ENCODE data around the gene DNMT3A.

The DNMT3A gene

GRCh38 chr2:25365241-25365640 lies 23.5 kb upstream of the DNMT3A start:
- H3K27me3 Mint-ChIP-seq = no peaks in the 10 kb centered on the region
- no peak overlapping the region for H3K27ac Mint-ChIP-seq
- no peaks in the 10 kb centered on the region for H3K36me3 Mint-ChIP-seq
- no peaks in the 10 kb centered on the region for H3K9me3 Mint-ChIP-seq (ENCODE audit: low read depth)
- no peak overlapping the region for H3K4me3 Mint-ChIP-seq
- H3K4me1 Mint-ChIP-seq (ENCODE audit: low read depth) = peaks cover 13% of the 10 kb centered on the region

- Mint-ChIP-seq H3K36me3 (no peaks in the 10 kb centered on the region), H3K27ac (peak overlapping the region; percentile 41), H3K27me3 (no peaks in the 10 kb centered on the region), H3K4me1 (ENCODE audit: low read depth) (peaks cover 13% of the 10 kb centered on the region), H3K4me3 (peak overlapping the region; percentile 44), H3K9me3 (ENCODE audit: low read depth) (no peaks in the 10 kb centered on the region)
Observed at GRCh38 chr2:25363733-25364132, 22.0 kb upstream of the DNMT3A start.

GRCh38 chr2:25362434-25363145 lies 20.9 kb upstream of the DNMT3A start:
- Mint-ChIP-seq H3K9me3 (ENCODE audit: low read depth) (no peaks in the 10 kb centered on the region), H3K27ac (peak overlapping the region; percentile 93)

GRCh38 chr2:25362049-25362433 lies 20.3 kb upstream of the DNMT3A start:
- no peaks in the 10 kb centered on the region for H3K36me3 Mint-ChIP-seq
- peaks cover 13% of the 10 kb centered on the region for H3K4me1 Mint-ChIP-seq (ENCODE audit: low read depth)
- no peaks in the 10 kb centered on the region for H3K9me3 Mint-ChIP-seq (ENCODE audit: low read depth)
- peak overlapping the region; percentile 90 for H3K4me3 Mint-ChIP-seq
- peak overlapping the region; percentile 93 for H3K27ac Mint-ChIP-seq
- no peaks in the 10 kb centered on the region for H3K27me3 Mint-ChIP-seq

More at GRCh38 chr2:25362434-25363145, 20.9 kb upstream of the DNMT3A start:
- Mint-ChIP-seq H3K4me1 (ENCODE audit: low read depth) (peaks cover 13% of the 10 kb centered on the region), H3K27me3 (no peaks in the 10 kb centered on the region), H3K4me3 (peak overlapping the region; percentile 90), H3K36me3 (no peaks in the 10 kb centered on the region)

GRCh38 chr2:25361261-25362048 lies 19.7 kb upstream of the DNMT3A start:
- Mint-ChIP-seq H3K4me3 (peak overlapping the region; percentile 90), H3K27ac (no peak overlapping the region), H3K27me3 (no peaks in the 10 kb centered on the region), H3K36me3 (no peaks in the 10 kb centered on the region), H3K9me3 (ENCODE audit: low read depth) (no peaks in the 10 kb centered on the region), H3K4me1 (ENCODE audit: low read depth) (peaks cover 13% of the 10 kb centered on the region)

GRCh38 chr2:25358836-25359235 lies 17.1 kb upstream of the DNMT3A start:
- Mint-ChIP-seq H3K4me1 (ENCODE audit: low read depth) (peaks cover 13% of the 10 kb centered on the region), H3K27ac (no peak overlapping the region), H3K4me3 (no peak overlapping the region), H3K9me3 (ENCODE audit: low read depth) (no peaks in the 10 kb centered on the region), H3K27me3 (no peaks in the 10 kb centered on the region), H3K36me3 (no peaks in the 10 kb centered on the region)

- Mint-ChIP-seq H3K27ac (no peak overlapping the region), H3K4me3 (no peak overlapping the region), H3K27me3 (no peaks in the 10 kb centered on the region), H3K9me3 (ENCODE audit: low read depth) (no peaks in the 10 kb centered on the region), H3K36me3 (no peaks in the 10 kb centered on the region), H3K4me1 (ENCODE audit: low read depth) (peaks cover 11% of the 10 kb centered on the region)
Observed at GRCh38 chr2:25358249-25358815, 16.6 kb upstream of the DNMT3A start.

- H3K4me1 Mint-ChIP-seq (ENCODE audit: low read depth) = peaks cover 5% of the 10 kb centered on the region
- H3K27ac Mint-ChIP-seq = no peak overlapping the region
- no peaks in the 10 kb centered on the region for H3K9me3 Mint-ChIP-seq (ENCODE audit: low read depth)
- no peaks in the 10 kb centered on the region for H3K27me3 Mint-ChIP-seq
- H3K36me3 Mint-ChIP-seq = no peaks in the 10 kb centered on the region
- no peak overlapping the region for H3K4me3 Mint-ChIP-seq
Observed at GRCh38 chr2:25356088-25356487, 14.4 kb upstream of the DNMT3A start.

- H3K4me1 Mint-ChIP-seq (ENCODE audit: low read depth) = peaks cover 7% of the 10 kb centered on the region
- H3K27me3 Mint-ChIP-seq = no peaks in the 10 kb centered on the region
- no peak overlapping the region for H3K27ac Mint-ChIP-seq
- H3K36me3 Mint-ChIP-seq = no peaks in the 10 kb centered on the region
- no peaks in the 10 kb centered on the region for H3K9me3 Mint-ChIP-seq (ENCODE audit: low read depth)
- H3K4me3 Mint-ChIP-seq = no peak overlapping the region
Observed at GRCh38 chr2:25355270-25355669, 13.5 kb upstream of the DNMT3A start.

- no peak overlapping the region for H3K27ac Mint-ChIP-seq
- H3K4me1 Mint-ChIP-seq (ENCODE audit: low read depth) = peaks cover 14% of the 10 kb centered on the region
- no peaks in the 10 kb centered on the region for H3K36me3 Mint-ChIP-seq
- no peaks in the 10 kb centered on the region for H3K9me3 Mint-ChIP-seq (ENCODE audit: low read depth)
- no peaks in the 10 kb centered on the region for H3K27me3 Mint-ChIP-seq
- no peak overlapping the region for H3K4me3 Mint-ChIP-seq
Observed at GRCh38 chr2:25354116-25354515, 12.4 kb upstream of the DNMT3A start.

GRCh38 chr2:25349397-25349796 lies 7.7 kb upstream of the DNMT3A start:
- H3K9me3 Mint-ChIP-seq (ENCODE audit: low read depth) = no peaks in the 10 kb centered on the region
- H3K4me1 Mint-ChIP-seq (ENCODE audit: low read depth) = peaks cover 37% of the 10 kb centered on the region
- H3K4me3 Mint-ChIP-seq = no peak overlapping the region
- H3K27ac Mint-ChIP-seq = no peak overlapping the region
- no peaks in the 10 kb centered on the region for H3K27me3 Mint-ChIP-seq
- H3K36me3 Mint-ChIP-seq = peaks cover 2% of the 10 kb centered on the region

GRCh38 chr2:25347846-25348245 lies 6.1 kb upstream of the DNMT3A start:
- H3K27ac Mint-ChIP-seq = peak overlapping the region; percentile 95

GRCh38 chr2:25347205-25347815 lies 5.6 kb upstream of the DNMT3A start:
- Mint-ChIP-seq H3K27me3 (no peaks in the 10 kb centered on the region), H3K4me3 (peak overlapping the region; percentile 81), H3K27ac (peak overlapping the region; percentile 95), H3K9me3 (ENCODE audit: low read depth) (no peaks in the 10 kb centered on the region), H3K36me3 (peaks cover 2% of the 10 kb centered on the region), H3K4me1 (ENCODE audit: low read depth) (peaks cover 38% of the 10 kb centered on the region)

More at GRCh38 chr2:25347846-25348245, 6.1 kb upstream of the DNMT3A start:
- Mint-ChIP-seq H3K36me3 (peaks cover 2% of the 10 kb centered on the region), H3K9me3 (ENCODE audit: low read depth) (no peaks in the 10 kb centered on the region), H3K4me3 (peak overlapping the region; percentile 15), H3K27me3 (no peaks in the 10 kb centered on the region), H3K4me1 (ENCODE audit: low read depth) (peaks cover 40% of the 10 kb centered on the region)

GRCh38 chr2:25343187-25343825 lies 1.6 kb upstream of the DNMT3A start:
- Mint-ChIP-seq H3K9me3 (ENCODE audit: low read depth) (no peaks in the 10 kb centered on the region), H3K36me3 (peaks cover 2% of the 10 kb centered on the region), H3K4me1 (ENCODE audit: low read depth) (peaks cover 39% of the 10 kb centered on the region), H3K27ac (peak overlapping the region; percentile 50), H3K27me3 (no peaks in the 10 kb centered on the region), H3K4me3 (peak overlapping the region; percentile 74)

All from activated naive CD8-positive, alpha-beta T cell (primary cell).